CD4-positive, CD25-positive, alpha-beta regulatory T cell (primary cell): ENCODE measurements around the gene DDX46. TPM values are rescaled to one million over a fixed set of nuclear protein-coding genes. Genes with fewer than 3 reads are reported as not detected.
"Not testable (repeated sequence)": the region's sequence is repeated elsewhere in the genome, so short reads cannot be mapped to it uniquely, and the experiment has no call there.

Source experiments
- ATAC-seq, 2 donors: fragments of 150-1000 bp; cut with Tn5 transposase; one replicate each; pipeline ENCODE4 v1.10.0; 2021; ENCODE audit warnings: low read depth in 2 of 2, moderate number of reproducible peaks in 2 of 2, moderate library complexity in 1 of 2
- DNase-seq, 3 donors: peaks; one replicate each; pipeline versions ENCODE4 v3.0.0 to v3.0.0-alpha.2; 2012 to 2022; ENCODE audit warnings: mixed read lengths in 1 of 3
- H3K27ac ChIP-seq: one replicate; pipeline ENCODE4 v1.7.0; 2013; ENCODE audit warnings: mild to moderate bottlenecking, low read length; ENCODE audit not compliant: insufficient read depth, poor library complexity, severe bottlenecking
- H3K27me3 ChIP-seq: one replicate; pipeline ENCODE4 v1.7.0; 2013; ENCODE audit warnings: low read length; ENCODE audit not compliant: control insufficient read depth, insufficient read depth
- H3K36me3 ChIP-seq: one replicate; pipeline ENCODE4 v1.7.0; 2013; ENCODE audit warnings: mild to moderate bottlenecking, low read length, moderate library complexity; ENCODE audit not compliant: control insufficient read depth, insufficient read depth
- H3K4me1 ChIP-seq: 2 replicates; pipeline ENCODE4 v1.7.0; 2013; ENCODE audit warnings: mild to moderate bottlenecking, low read length; ENCODE audit not compliant: insufficient read depth, control insufficient read depth, poor library complexity, severe bottlenecking
- H3K4me3 ChIP-seq: one replicate; pipeline ENCODE4 v1.7.0; 2013; ENCODE audit warnings: low read depth, mild to moderate bottlenecking, low read length, moderate library complexity
- H3K9me3 ChIP-seq, 2 experiments: 1 replicate in 1 of 2; 2 replicates in 1 of 2; pipeline ENCODE4 v1.7.0; 2013; ENCODE audit warnings: low read length in 2 of 2, mild to moderate bottlenecking in 1 of 2, moderate library complexity in 1 of 2; ENCODE audit not compliant: control insufficient read depth in 2 of 2
- H3K27ac Mint-ChIP-seq, 3 donors: one replicate each; pipeline ENCODE4 v1.8.0; 2020 to 2022; ENCODE audit warnings: mild to moderate bottlenecking in 3 of 3, mixed read lengths in 3 of 3, moderate library complexity in 2 of 3
- H3K27me3 Mint-ChIP-seq: one replicate; pipeline ENCODE4 v1.8.0; 2022; ENCODE audit warnings: mild to moderate bottlenecking, mixed read lengths
- H3K36me3 Mint-ChIP-seq: one replicate; pipeline ENCODE4 v1.8.0; 2020; ENCODE audit warnings: mixed read lengths
- H3K4me1 Mint-ChIP-seq, 4 donors: one replicate each; pipeline ENCODE4 v1.8.0; 2020 to 2022; ENCODE audit warnings: mixed read lengths in 4 of 4, mild to moderate bottlenecking in 1 of 4
- H3K4me3 Mint-ChIP-seq, 4 donors: one replicate each; pipeline ENCODE4 v1.8.0; 2020 to 2022; ENCODE audit warnings: mild to moderate bottlenecking in 4 of 4, mixed read lengths in 4 of 4, moderate library complexity in 3 of 4
- H3K9me3 Mint-ChIP-seq, 7 donors: one replicate each; pipeline ENCODE4 v1.8.0; 2020 to 2022; ENCODE audit warnings: mixed read lengths in 7 of 7, mild to moderate bottlenecking in 3 of 7, moderate library complexity in 2 of 7
- polyA plus RNA-seq, 4 donors: library from polyadenylated mRNA; unstranded; fragments of 300-500 nt; fragmentation: Illumina TruSeq; gene quantifications; one replicate each; pipeline ENCODE4 v1.2.3, GENCODE V29; 2021
- total RNA-seq: library from RNA; stranded (reverse); gene quantifications from one replicate; pipeline ENCODE4 v1.2.3, GENCODE V29; 2022

Gene DDX46
- total and polyA plus RNA-seq, 5 donors from 2014 or later: 16.3 to 61.8 (median 20.4) TPM

- peaks cover 0 to 1% (median 0%) of the 10 kb centered on the region in 4 donors for H3K4me1 Mint-ChIP-seq
- Histone ChIP-seq H3K27me3 (no peaks in the 10 kb centered on the region), H3K4me1 (no peaks in the 10 kb centered on the region), H3K27ac (no peak overlapping the region), H3K36me3 (peaks cover 24% of the 10 kb centered on the region), H3K4me3 (no peak overlapping the region), H3K9me3 (no peaks in the 10 kb centered on the region)
- no peak for DNase-seq
- no peaks in the 10 kb centered on the region for H3K27me3 Mint-ChIP-seq
- ATAC-seq: no peak
- H3K9me3 Mint-ChIP-seq: no peaks in the 10 kb centered on the region
- H3K36me3 Mint-ChIP-seq: peaks cover 15% of the 10 kb centered on the region
- no peak overlapping the region for H3K27ac Mint-ChIP-seq
- no peak overlapping the region for H3K4me3 Mint-ChIP-seq
Observed at GRCh38 chr5:134835623-134836022, 77.0 kb downstream of the DDX46 start.

DNA sequence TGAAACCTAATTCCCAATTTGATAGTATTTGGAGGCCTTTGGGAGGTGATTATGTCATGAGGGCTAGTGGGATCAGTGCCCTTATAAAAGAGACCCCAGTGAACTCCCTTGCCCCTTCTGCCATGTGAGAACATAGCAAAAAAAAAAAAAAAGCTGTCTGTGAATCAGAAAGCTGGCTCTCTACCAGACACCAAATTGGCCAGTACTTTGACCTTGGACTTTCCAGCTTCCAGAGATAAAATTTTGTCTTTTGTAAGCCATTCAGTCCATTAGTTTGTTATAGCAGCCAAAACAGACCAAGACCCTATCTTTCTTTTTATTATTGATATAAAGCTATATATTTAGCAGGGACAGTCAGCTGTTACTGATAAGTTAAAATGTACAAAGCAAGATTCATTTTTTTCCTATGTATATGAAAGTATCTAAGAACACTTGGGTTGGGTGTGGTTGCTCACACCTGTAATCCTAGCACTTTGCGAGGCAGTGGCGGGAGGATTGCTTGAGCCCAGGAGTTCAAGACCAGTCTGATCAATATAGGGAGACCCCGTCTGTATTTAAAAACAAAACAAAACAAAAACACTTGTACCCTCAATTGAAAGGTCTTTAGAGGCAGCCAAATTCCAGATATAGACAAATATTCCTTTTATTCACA, 79.1 kb downstream of the DDX46 start:
- peaks cover 23% of the 10 kb centered on the region for H3K36me3 ChIP-seq

DNA sequence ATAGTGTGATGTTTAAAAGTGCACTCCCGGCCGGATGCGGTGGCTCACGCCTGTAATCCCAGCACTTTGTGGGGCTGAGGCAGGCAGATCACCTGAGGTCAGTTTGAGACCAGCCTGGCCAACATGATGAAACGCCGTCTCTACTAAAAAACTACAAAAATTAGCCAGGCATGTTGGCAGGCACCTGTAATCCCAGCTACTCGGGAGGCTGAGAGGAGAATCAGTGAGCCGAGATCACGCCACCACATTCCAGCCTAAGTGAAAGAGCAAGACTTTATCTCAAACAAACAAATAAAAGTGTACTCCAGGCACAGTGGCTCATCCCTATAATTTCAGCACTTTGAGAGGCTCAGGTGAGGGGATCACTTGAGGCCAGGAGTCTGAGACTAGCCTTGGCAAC, 79.8 kb downstream of the DDX46 start:
- H3K9me3 Mint-ChIP-seq, H3K27ac ChIP-seq, H3K4me3 ChIP-seq, DNase-seq, ATAC-seq, H3K9me3 ChIP-seq, H3K27me3 ChIP-seq, H3K4me3 Mint-ChIP-seq, H3K27ac Mint-ChIP-seq, H3K4me1 ChIP-seq, H3K4me1 Mint-ChIP-seq, H3K27me3 Mint-ChIP-seq: not testable (repeated sequence)
- peaks cover 22% of the 10 kb centered on the region for H3K36me3 ChIP-seq
- peaks cover 17% of the 10 kb centered on the region for H3K36me3 Mint-ChIP-seq

More for the DNA sequence above, 79.1 kb downstream of the DDX46 start:
- H3K27me3 Mint-ChIP-seq: no peaks in the 10 kb centered on the region
- no peaks in the 10 kb centered on the region for H3K9me3 ChIP-seq
- no peaks in the 10 kb centered on the region for H3K4me1 ChIP-seq
- no peak overlapping the region for H3K4me3 Mint-ChIP-seq
- no peaks in the 10 kb centered on the region for H3K27me3 ChIP-seq
- H3K9me3 Mint-ChIP-seq: no peaks in the 10 kb centered on the region
- H3K27ac Mint-ChIP-seq: no peak overlapping the region
- H3K4me1 Mint-ChIP-seq: no peaks in the 10 kb centered on the region
- H3K27ac ChIP-seq: no peak overlapping the region
- H3K4me3 ChIP-seq: no peak overlapping the region
- peaks cover 17% of the 10 kb centered on the region for H3K36me3 Mint-ChIP-seq
- no peak for DNase-seq
- no peak for ATAC-seq

DNA sequence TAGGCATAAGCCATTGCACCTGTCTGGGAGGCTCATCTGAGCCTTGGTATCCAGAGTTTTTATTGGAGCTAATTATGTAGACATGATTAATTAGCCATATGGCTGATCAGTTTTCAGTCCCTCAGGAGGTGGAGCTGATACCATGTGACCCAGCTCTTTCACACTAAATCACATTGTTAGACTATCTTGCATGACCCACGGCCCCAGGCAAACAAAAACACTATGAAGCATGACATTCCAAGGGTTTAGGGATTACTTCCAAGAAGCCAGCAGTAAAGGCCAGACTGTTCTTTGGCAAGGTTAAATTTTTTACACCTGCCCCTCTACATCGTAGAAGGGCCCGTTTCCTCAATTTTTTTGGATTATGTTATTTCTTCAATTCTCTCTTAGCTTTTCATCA, 82.2 kb downstream of the DDX46 start:
- Mint-ChIP-seq H3K9me3 (no peaks in the 10 kb centered on the region), H3K36me3 (peaks cover 17% of the 10 kb centered on the region), H3K4me1 (peaks cover 4 to 10% (median 8%) of the 10 kb centered on the region in 4 donors), H3K4me3 (no peak overlapping the region), H3K27me3 (no peaks in the 10 kb centered on the region), H3K27ac (peak overlapping the region in 1 of 3 donors; percentile 32)
- Histone ChIP-seq H3K27me3 (no peaks in the 10 kb centered on the region), H3K36me3 (peaks cover 17% of the 10 kb centered on the region), H3K4me3 (no peak overlapping the region), H3K9me3 (no peaks in the 10 kb centered on the region), H3K27ac (no peak overlapping the region), H3K4me1 (peaks cover 7% of the 10 kb centered on the region)
- ATAC-seq (no peak), DNase-seq (no peak)

GRCh38 chr5:134844252-134844651, 85.7 kb downstream of the DDX46 start:
- DNase-seq (no peak), ATAC-seq (no peak)
- peaks cover 12 to 31% (median 21%) of the 10 kb centered on the region in 4 donors for H3K4me1 Mint-ChIP-seq
- H3K9me3 Mint-ChIP-seq: no peaks in the 10 kb centered on the region
- Histone ChIP-seq H3K4me1 (peaks cover 26% of the 10 kb centered on the region), H3K27ac (no peak overlapping the region), H3K36me3 (peaks cover 9% of the 10 kb centered on the region), H3K9me3 (no peaks in the 10 kb centered on the region), H3K27me3 (no peaks in the 10 kb centered on the region), H3K4me3 (no peak overlapping the region)
- peak overlapping the region in 2 of 4 donors; percentile 8 to 39 for H3K4me3 Mint-ChIP-seq
- no peaks in the 10 kb centered on the region for H3K27me3 Mint-ChIP-seq
- H3K27ac Mint-ChIP-seq: peak overlapping the region in 2 of 3 donors; percentile 55 to 98
- H3K36me3 Mint-ChIP-seq: peaks cover 13% of the 10 kb centered on the region

DNA sequence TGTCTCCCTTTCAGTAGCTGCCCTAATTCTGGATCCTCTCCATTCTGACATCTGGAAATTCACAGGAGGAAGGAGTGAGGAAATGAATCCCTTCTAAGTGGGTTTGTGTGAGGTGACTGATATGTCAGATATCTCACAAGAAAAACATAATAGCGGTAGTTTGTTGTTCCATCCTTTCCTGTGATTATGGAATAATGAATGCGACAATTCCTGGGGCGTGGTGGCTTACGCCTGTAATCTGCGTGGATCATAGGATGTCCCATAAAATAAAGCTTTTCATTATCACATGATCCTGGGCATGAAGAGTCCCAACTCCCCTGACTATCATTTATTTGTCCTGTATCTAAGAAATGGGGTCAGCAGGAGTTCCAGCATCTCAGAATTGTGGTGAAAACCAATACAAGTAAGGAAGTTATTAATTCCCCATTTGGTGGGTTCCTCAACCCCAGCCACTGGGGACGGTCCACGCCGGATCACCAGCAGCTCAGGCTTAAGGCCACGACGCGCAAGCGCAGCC, 86.8 kb downstream of the DDX46 start:
- Mint-ChIP-seq H3K4me3 (peak overlapping the region; percentile 89 to 95 (median 94)), H3K9me3 (no peaks in the 10 kb centered on the region), H3K27ac (peak overlapping the region; percentile 72 to 98 (median 96)), H3K36me3 (peaks cover 9% of the 10 kb centered on the region), H3K4me1 (peaks cover 13 to 40% (median 23%) of the 10 kb centered on the region in 4 donors), H3K27me3 (no peaks in the 10 kb centered on the region)
- no peak for ATAC-seq
- peak overlapping the region; percentile 96 for H3K27ac ChIP-seq
- no peaks in the 10 kb centered on the region for H3K9me3 ChIP-seq
- peaks cover 8% of the 10 kb centered on the region for H3K36me3 ChIP-seq
- peaks cover 26% of the 10 kb centered on the region for H3K4me1 ChIP-seq
- H3K4me3 ChIP-seq: peak overlapping the region; percentile 73
- no peaks in the 10 kb centered on the region for H3K27me3 ChIP-seq
- no peak for DNase-seq

DNA sequence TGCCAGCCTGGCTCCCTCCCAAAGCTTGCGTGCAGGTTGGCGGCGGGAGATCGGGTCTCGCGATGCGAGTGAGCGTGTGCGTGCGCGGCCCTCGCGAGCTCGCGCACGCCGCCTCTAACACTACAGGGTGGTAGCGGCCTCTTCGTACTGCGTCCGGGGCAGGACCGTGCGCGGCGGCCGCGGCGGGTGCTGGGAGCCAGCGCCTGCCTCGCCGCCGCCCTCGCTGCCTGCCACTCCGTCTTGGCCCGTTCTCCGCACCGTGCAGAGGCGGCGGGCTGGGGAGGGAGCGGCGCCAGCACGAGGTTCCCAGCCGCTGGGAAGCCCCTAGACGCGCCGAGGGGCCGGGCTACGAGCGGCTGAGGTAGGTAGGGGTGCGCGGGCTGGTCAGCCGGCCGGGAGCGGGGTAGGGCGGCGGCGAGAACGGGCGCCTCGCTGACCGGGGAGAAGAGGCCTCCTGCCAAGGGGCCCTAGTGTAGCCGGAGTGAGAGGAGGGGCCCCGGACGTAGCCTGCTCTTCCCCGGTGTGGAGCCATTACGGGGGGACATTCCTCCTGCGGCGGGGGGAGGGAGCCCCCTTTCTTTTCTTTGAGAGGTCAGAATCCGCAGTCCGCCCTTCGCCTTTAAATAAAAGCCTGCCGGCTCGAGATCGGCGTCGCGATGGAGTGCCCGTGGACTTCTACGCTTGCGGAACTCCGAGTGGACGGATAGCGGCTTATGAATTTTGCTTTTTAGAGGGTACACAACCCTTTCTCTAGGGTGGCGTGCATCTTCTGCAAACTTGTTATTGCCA, 87.5 kb downstream of the DDX46 start, which contains the start of gene C5orf24:
C5orf24 (plus strand) TSS at position 117 of the 789 bp plus-strand sequence. CDS start 8,933 bp downstream, outside the sequence.
- H3K4me3 ChIP-seq: peak within 1 kb of the TSS; percentile 85
- Mint-ChIP-seq H3K4me1 (peaks cover 13 to 45% (median 27%) of the 10 kb centered on the region in 4 donors), H3K9me3 (no peaks in the 10 kb centered on the region), H3K36me3 (peaks cover 4% of the 10 kb centered on the region), H3K27me3 (no peaks in the 10 kb centered on the region), H3K4me3 (peak within 1 kb of the TSS; percentile 89 to 95 (median 94)), H3K27ac (peak within 1 kb of the TSS; percentile 96 to 98 (median 96))
- DNase-seq (peak; percentile 86 to 98 (median 91)), ATAC-seq (peak; percentile 97)
- H3K4me1 ChIP-seq: peaks cover 26% of the 10 kb centered on the region
- H3K36me3 ChIP-seq: peaks cover 5% of the 10 kb centered on the region
- peak within 1 kb of the TSS; percentile 96 for H3K27ac ChIP-seq
- H3K27me3 ChIP-seq: no peaks in the 10 kb centered on the region
- H3K9me3 ChIP-seq: no peaks in the 10 kb centered on the region
